GM12878 (cell line): Measurements from ENCODE around the gene LANCL1. TPM values are rescaled to one million over a fixed set of nuclear protein-coding genes. Genes with fewer than 3 reads are reported as not detected.

Experiments used
- ATAC-seq: fragments of 200-7000 bp; cut with Tn5 transposase; 3 replicates; pipeline ENCODE4 v1.9.1; 2020; ENCODE audit warnings: mild to moderate bottlenecking, moderate library complexity
- BruUV-seq: library from RNA; stranded (reverse); fragments of 400-500 nt; replicated peaks from 2 replicates; lab custom pipeline; 2021; lab: Mats Ljungman, UMichigan
- CTCF ChIA-PET: fragments of 300-600 bp; sonication (Branson Sonifier 250); formaldehyde crosslinking; extraction: SDS; loops from one replicate; lab custom pipeline; 2021; ENCODE audit warnings: inconsistent platforms; lab: Yijun Ruan, JAX
- POLR2A ChIA-PET: fragments of 350-600 bp; formaldehyde crosslinking; extraction: SDS; loops from one replicate; lab custom pipeline; 2021; ENCODE audit warnings: inconsistent platforms; lab: Charles Lee
- RAD21 ChIA-PET: fragments of 300-600 bp; sonication (Branson Sonifier 250); formaldehyde crosslinking; loops from one replicate; lab custom pipeline; 2023; ENCODE audit warnings: antibody characterized with exemption; ENCODE audit not compliant: unreplicated experiment; lab: Charles Lee
- SMC1A ChIA-PET: fragments of 300-600 bp; sonication (Branson Sonifier 250); formaldehyde crosslinking; loops from one replicate; lab custom pipeline; 2023; ENCODE audit not compliant: unreplicated experiment, uncharacterized antibody; lab: Charles Lee
- DNase-seq: peaks from one replicate; pipeline ENCODE4 v3.0.0-alpha.2; 2011; ENCODE audit warnings: low read depth, low spot score
- FAIRE-seq: peaks from 3 replicates; lab custom pipeline; 2011; peaks lifted over from hg19 to GRCh38; lab: Jason Lieb, UNC
- H2AFZ ChIP-seq: 2 replicates; pipeline ENCODE4 v1.6.0; 2011; ENCODE audit warnings: low read depth, low read length, control low read depth; ENCODE audit not compliant: control insufficient read depth
- H3K27ac ChIP-seq: 2 replicates; pipeline ENCODE4 v1.5.1; 2011; ENCODE audit warnings: control low read depth; ENCODE audit not compliant: control insufficient read depth, insufficient read depth
- H3K27me3 ChIP-seq, 2 experiments: replicated peaks in 1 of 2; 2 replicates each; pipeline versions ENCODE4 v1.6.0 to v1.6.1; 2011; ENCODE audit warnings: low read length in 1 of 2; ENCODE audit not compliant: control insufficient read depth in 2 of 2, insufficient read depth in 2 of 2
- H3K36me3 ChIP-seq, 2 experiments: 2 replicates each; pipeline ENCODE4 v1.5.1; 2011; ENCODE audit warnings: low read length in 1 of 2; ENCODE audit not compliant: control insufficient read depth in 2 of 2, insufficient read depth in 2 of 2
- H3K4me1 ChIP-seq: 2 replicates; pipeline ENCODE4 v1.6.1; 2011; ENCODE audit warnings: mild to moderate bottlenecking, low read length, moderate library complexity, mixed read lengths; ENCODE audit not compliant: control insufficient read depth, insufficient read depth
- H3K4me2 ChIP-seq: 2 replicates; pipeline ENCODE4 v1.6.0; 2011; ENCODE audit warnings: control low read depth; ENCODE audit not compliant: control insufficient read depth, insufficient read depth
- H3K4me3 ChIP-seq: fragments of 200-600 bp; sonication (generic); 2 replicates; pipeline ENCODE4 v1.5.1; 2016
- H3K79me2 ChIP-seq: 2 replicates; pipeline ENCODE4 v1.6.0; 2011; ENCODE audit warnings: low read length; ENCODE audit not compliant: control insufficient read depth, insufficient read depth
- H3K9ac ChIP-seq: 2 replicates; pipeline ENCODE4 v1.8.0; 2011; ENCODE audit warnings: low read length, control low read depth, mixed read lengths; ENCODE audit not compliant: control insufficient read depth, insufficient read depth
- H3K9me3 ChIP-seq: replicated peaks from 3 replicates; pipeline ENCODE4 v1.5.1; 2011; ENCODE audit warnings: mild to moderate bottlenecking, low read length; ENCODE audit not compliant: control insufficient read depth, insufficient read depth
- H4K20me1 ChIP-seq: 2 replicates; pipeline ENCODE4 v1.6.0; 2011; ENCODE audit not compliant: control insufficient read depth, insufficient read depth
- CREB1 ChIP-seq: IDR thresholded peaks from 2 replicates; pipeline ENCODE4 v1.6.1; 2012; ENCODE audit warnings: low read depth, mild to moderate bottlenecking, inconsistent platforms
- FOS ChIP-seq: IDR thresholded peaks from 3 replicates; pipeline ENCODE4 v1.6.1; 2011; ENCODE audit warnings: borderline replicate concordance; ENCODE audit not compliant: insufficient read length; ENCODE audit errors: extremely low read depth
- JUNB ChIP-seq: IDR thresholded peaks from 2 replicates; pipeline ENCODE4 v1.6.1; 2016; ENCODE audit warnings: antibody characterized with exemption, mild to moderate bottlenecking
- TCF3 ChIP-seq: IDR thresholded peaks from 2 replicates; pipeline ENCODE4 v1.6.1; 2012; ENCODE audit warnings: low read depth, mild to moderate bottlenecking, low read length, borderline replicate concordance; ENCODE audit not compliant: insufficient read depth
- YY1 ChIP-seq: IDR thresholded peaks from 2 replicates; pipeline ENCODE4 v1.6.1; 2011; ENCODE audit warnings: low read depth, mild to moderate bottlenecking, low read length
- ZNF592 ChIP-seq: fragments of 450-650 bp; IDR thresholded peaks from 2 replicates; pipeline ENCODE4 v1.6.1; 2017; ENCODE audit warnings: mild to moderate bottlenecking, moderate library complexity
- ZNF622 ChIP-seq: fragments of 450-650 bp; IDR thresholded peaks from 2 replicates; pipeline ENCODE4 v1.6.1; 2017; ENCODE audit warnings: mild to moderate bottlenecking, inconsistent platforms
- WGBS: methylation state at CpG from one replicate; pipeline ENCODE4 v1.1.6; 2016; ENCODE audit warnings: low lambda C conversion rate; ENCODE audit not compliant: insufficient replicate concordance, insufficient coverage; ENCODE audit errors: missing lambda C conversion rate; 5-methylcytosine and 5-hydroxymethylcytosine counted together
- in situ Hi-C: fragments of 300-500 bp; cut with MboI; formaldehyde crosslinking; loops from 9 replicates; pipeline ENCODE4 v1.14.3; 2018; ENCODE audit warnings: mixed read lengths
- intact Hi-C: fragments of 100-400 bp; cut with micrococcal nuclease; formaldehyde crosslinking; loops from one replicate; pipeline ENCODE4 v1.14.2; 2022; ENCODE audit not compliant: unreplicated experiment
- polyA plus RNA-seq, 11 experiments: library from polyadenylated mRNA; depleted of rRNA in 4 of 11; unstranded in 6 of 11; stranded (reverse) in 5 of 11; fragments of >200 nt; fragmentation: Nextera tagmentation in 4 of 11; fragmentation: Illumina TruSeq in 1 of 11; extraction: Ambion mirVana in 4 of 11; extraction: Trizol in 1 of 11; gene quantifications; 1 replicate in 1 of 11; 2 replicates in 10 of 11; pipeline versions ENCODE4 v1.2.1 to v1.2.3, GENCODE V29; 2011 to 2016; ENCODE audit warnings: inconsistent platforms in 2 of 11, missing spikeins in 2 of 11, low read depth in 1 of 11
- total RNA-seq, 4 experiments: library from RNA; depleted of rRNA in 3 of 4; stranded (reverse); fragments of >200 nt in 3 of 4; fragmentation: Illumina TruSeq in 1 of 4; extraction: Trizol in 1 of 4; gene quantifications; 2 replicates each; pipeline versions ENCODE4 v1.2.1 to v1.2.3, GENCODE V29; 2013 to 2021

LANCL1 gene
- total and polyA plus RNA-seq, 10 of the 15 experiments (the other 5 are each of a cell fraction or from before 2014, with no cell fraction given), result 13.6 to 79.1 (median 26.9) TPM

- H3K27ac ChIP-seq, result no peak overlapping the region
- 39% methylated on average over 5 of the region's 5 CpGs for WGBS
- SMC1A ChIA-PET, result no interaction called here
- no peaks in the 10 kb centered on the region for H3K9me3 ChIP-seq
- in situ Hi-C loops (no loop called here), intact Hi-C loops (no loop called here)
- BruUV-seq, result no TSS peak
- CTCF ChIA-PET, result no interaction called here
- ATAC-seq (no peak), DNase-seq (no peak), FAIRE-seq (no peak)
- no peak overlapping the region for H3K9ac ChIP-seq
- H3K4me3 ChIP-seq, result no peak overlapping the region
- no peaks in the 10 kb centered on the region for H4K20me1 ChIP-seq
- TF ChIP-seq JUNB (no peak), ZNF622 (no peak), FOS (no peak), CREB1 (no peak), TCF3 (no peak)
- no peaks in the 10 kb centered on the region for H3K27me3 ChIP-seq
- no peaks in the 10 kb centered on the region for H3K79me2 ChIP-seq
- H3K36me3 ChIP-seq, result no peaks in the 10 kb centered on the region
- POLR2A ChIA-PET, result no interaction called here
- no peak overlapping the region for H3K4me2 ChIP-seq
- RAD21 ChIA-PET, result no interaction called here
- no peaks in the 10 kb centered on the region for H3K4me1 ChIP-seq
- no peak overlapping the region for H2AFZ ChIP-seq
These were observed 43.0 kb upstream of the LANCL1 start for GRCh38 chr2:210519594-210519993.

- no TSS peak for BruUV-seq
- WGBS, result 43% methylated on average over 4 of the region's 4 CpGs
- CTCF ChIA-PET, result interaction anchor here (1.4 kb wide), 2 partner anchors 13 to 14 kb away, joined by 3 to 7 read pairs; no protein-coding TSS in a partner anchor
These were observed 40.7 kb upstream of the LANCL1 start for GRCh38 chr2:210517264-210517663.

More at GRCh38 chr2:210517264-210517663, 40.7 kb upstream of the LANCL1 start:
- Histone ChIP-seq H3K4me3 (no peak overlapping the region), H3K4me1 (no peaks in the 10 kb centered on the region), H3K36me3 (no peaks in the 10 kb centered on the region), H3K27ac (no peak overlapping the region), H3K4me2 (no peak overlapping the region), H2AFZ (no peak overlapping the region), H3K9me3 (no peaks in the 10 kb centered on the region), H3K27me3 (no peaks in the 10 kb centered on the region), H3K9ac (no peak overlapping the region), H4K20me1 (no peaks in the 10 kb centered on the region), H3K79me2 (no peaks in the 10 kb centered on the region)
- TF ChIP-seq YY1 (no peak), ZNF592 (no peak)
- no peak for FAIRE-seq
- intact Hi-C loops, result no loop called here
- no peak for ATAC-seq
- DNase-seq, result no peak
- in situ Hi-C loops, result no loop called here
- RAD21 ChIA-PET, result no interaction called here
- POLR2A ChIA-PET, result no interaction called here
- SMC1A ChIA-PET, result interaction anchor here (1.2 to 1.4 kb wide), 2 partner anchors 11 to 14 kb away, joined by 3 to 4 read pairs; no protein-coding TSS in a partner anchor
